ENCODE results near the gene NCKAP5. TPM values are rescaled to one million over a fixed set of nuclear protein-coding genes. Genes with fewer than 3 reads are reported as not detected.

The NCKAP5 gene
- total and polyA plus RNA-seq, 9 of the 15 experiments (the other 6 are each of a cell fraction or from before 2014, with no cell fraction given), result not detected

- Histone ChIP-seq H3K4me3 (no peak overlapping the region), H3K4me1 (replicated peaks in 1 of 2; ENCODE audit: control insufficient read depth in 2 of 2, insufficient read depth in 2 of 2, low read length in 2 of 2) (no peaks in the 10 kb centered on the region), H3K9me3 (replicated peaks; ENCODE audit: control insufficient read depth, insufficient read depth, low read depth, low read length) (no peaks in the 10 kb centered on the region), H4K20me1 (replicated peaks; ENCODE audit: control insufficient read depth, insufficient read depth, low read length) (no peaks in the 10 kb centered on the region), H3K9ac (ENCODE audit: insufficient read depth in 1 of 2, low read depth in 2 of 2, low read length in 2 of 2) (no peak overlapping the region), H3K36me3 (ENCODE audit: control insufficient read depth, insufficient read depth, low read length) (no peaks in the 10 kb centered on the region), H2AFZ (ENCODE audit: low read depth, low read length) (no peak overlapping the region), H3K9me1 (ENCODE audit: control insufficient read depth, insufficient read depth, low read length) (no peaks in the 10 kb centered on the region), H3K4me2 (ENCODE audit: insufficient read depth, low read length) (no peak overlapping the region), H3K27me3 (ENCODE audit: control insufficient read depth in 2 of 2, insufficient read depth in 2 of 2, low read length in 2 of 2) (no peaks in the 10 kb centered on the region), H3K27ac (ENCODE audit: extremely low read depth, low read depth, low read length) (no peak overlapping the region), H3K79me2 (ENCODE audit: control insufficient read depth, insufficient read depth, low read length) (no peaks in the 10 kb centered on the region)
- in situ Hi-C loops (cut with MboI) (no loop called here), intact Hi-C loops (cut with micrococcal nuclease) (no loop called here)
- no peak for DNase-seq (ENCODE audit: extremely low read depth in 1 of 4, low spot score in 3 of 4)
- BruUV-seq (replicated peaks), result no TSS peak
- CTCF ChIA-PET (ENCODE audit: low intra/inter-chr PET ratio), result no interaction called here
- POLR2A ChIA-PET, result no interaction called here
- FAIRE-seq, result no peak
- 2% methylated on average over 3 of the region's 3 CpGs for WGBS (ENCODE audit: insufficient coverage, low coverage, missing lambda C conversion rate)
- ATAC-seq, result no peak
- TF ChIP-seq SP1 (CRISPR knock-in tag; IDR thresholded peaks at IDR 0.05), result no peak
- no peak for TF ChIP-seq ATF6 (CRISPR knock-in tag; IDR thresholded peaks at IDR 0.05)
- TF ChIP-seq HMGN3 (IDR thresholded peaks at IDR 0.05; ENCODE audit: borderline replicate concordance, extremely low read depth, insufficient read length, low read depth, low read length), result no peak
- no peak for TF ChIP-seq SNAPC5 (CRISPR knock-in tag; IDR thresholded peaks at IDR 0.05)
- no peak for TF ChIP-seq HMBOX1 (IDR thresholded peaks at IDR 0.05)
Observed at GRCh38 chr2:132776287-132776686, 792.0 kb downstream of the NCKAP5 start.

Data from K562 (cell line).